Lower leg skin (tissue), 3 donors: ENCODE results near the gene ESCO1.
"Not testable (repeated sequence)": the region's sequence is repeated elsewhere in the genome, so short reads cannot be mapped to it uniquely, and the experiment has no call there.

Experiments used
- POLR2A ChIP-seq, 2 donors: fragments of 450-650 bp; IDR thresholded peaks; one replicate each; pipeline ENCODE4 v1.6.1; 2016 to 2017; ENCODE audit warnings: antibody characterized with exemption in 2 of 2, mild to moderate bottlenecking in 1 of 2, moderate library complexity in 1 of 2
- TF ChIP-seq, protein P1 (sequence below), 3 donors: fragments of 450-650 bp; IDR thresholded peaks; one replicate each; pipeline ENCODE4 v1.5.1; 2016; ENCODE audit warnings: antibody characterized with exemption in 3 of 3, mild to moderate bottlenecking in 3 of 3, moderate library complexity in 2 of 3

DNA sequence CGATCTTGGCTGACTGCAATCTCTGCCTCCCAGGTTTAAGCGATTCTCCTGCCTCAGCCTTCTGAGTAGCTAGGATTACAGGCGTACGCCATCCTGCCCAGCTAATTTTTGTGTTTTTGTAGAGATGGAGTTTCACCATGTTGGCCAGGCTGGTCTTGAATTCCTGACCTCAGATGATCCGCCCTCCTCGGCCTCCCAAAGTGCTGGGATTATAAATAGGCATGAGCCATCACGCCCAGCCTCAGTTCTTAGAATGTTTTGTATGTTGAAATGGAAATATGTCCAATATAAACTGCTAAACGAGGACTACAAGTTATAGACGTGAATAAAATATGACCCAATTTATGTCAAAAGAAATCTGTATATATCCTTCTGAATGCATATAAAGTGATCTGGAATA, 21.1 kb upstream of the ESCO1 start:
- TF ChIP-seq, protein P1, sequence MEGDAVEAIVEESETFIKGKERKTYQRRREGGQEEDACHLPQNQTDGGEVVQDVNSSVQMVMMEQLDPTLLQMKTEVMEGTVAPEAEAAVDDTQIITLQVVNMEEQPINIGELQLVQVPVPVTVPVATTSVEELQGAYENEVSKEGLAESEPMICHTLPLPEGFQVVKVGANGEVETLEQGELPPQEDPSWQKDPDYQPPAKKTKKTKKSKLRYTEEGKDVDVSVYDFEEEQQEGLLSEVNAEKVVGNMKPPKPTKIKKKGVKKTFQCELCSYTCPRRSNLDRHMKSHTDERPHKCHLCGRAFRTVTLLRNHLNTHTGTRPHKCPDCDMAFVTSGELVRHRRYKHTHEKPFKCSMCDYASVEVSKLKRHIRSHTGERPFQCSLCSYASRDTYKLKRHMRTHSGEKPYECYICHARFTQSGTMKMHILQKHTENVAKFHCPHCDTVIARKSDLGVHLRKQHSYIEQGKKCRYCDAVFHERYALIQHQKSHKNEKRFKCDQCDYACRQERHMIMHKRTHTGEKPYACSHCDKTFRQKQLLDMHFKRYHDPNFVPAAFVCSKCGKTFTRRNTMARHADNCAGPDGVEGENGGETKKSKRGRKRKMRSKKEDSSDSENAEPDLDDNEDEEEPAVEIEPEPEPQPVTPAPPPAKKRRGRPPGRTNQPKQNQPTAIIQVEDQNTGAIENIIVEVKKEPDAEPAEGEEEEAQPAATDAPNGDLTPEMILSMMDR (IDR thresholded peaks at IDR 0.05) = not testable (repeated sequence)
- not testable (repeated sequence) for TF ChIP-seq POLR2A (IDR thresholded peaks at IDR 0.05)
